Gastrocnemius medialis (tissue), 4 donors: Measurements from ENCODE around the gene CERCAM.

Experiments used
- CTCF ChIP-seq, 5 experiments: fragments of 450-650 bp in 3 of 5; fragments of 200-600 bp in 2 of 5; sonication (generic) in 2 of 5; IDR thresholded peaks in 4 of 5; conservative IDR thresholded peaks in 1 of 5; 1 replicate in 4 of 5; 2 replicates in 1 of 5; pipeline ENCODE4 v1.5.1; 2016 to 2019; ENCODE audit warnings: antibody characterized with exemption in 5 of 5, mild to moderate bottlenecking in 3 of 5, moderate library complexity in 3 of 5
- POLR2A ChIP-seq, 2 donors: fragments of 450-650 bp; IDR thresholded peaks; one replicate each; pipeline ENCODE4 v1.6.1; 2017; ENCODE audit warnings: antibody characterized with exemption in 2 of 2, mild to moderate bottlenecking in 2 of 2, moderate library complexity in 2 of 2

GRCh38 chr9:128405077-128405779 is 15.4 kb upstream of the CERCAM start:
- no peak for TF ChIP-seq POLR2A (IDR thresholded peaks at IDR 0.05)
- no peak for TF ChIP-seq CTCF (IDR thresholded peaks at IDR 0.05 in 4 of 5, conservative IDR thresholded peaks at IDR 0.05 in 1 of 5)
